GM18508 (cell line): Measurements from ENCODE around the gene MED29.
"Not testable (repeated sequence)": the region's sequence is repeated elsewhere in the genome, so short reads cannot be mapped to it uniquely, and the experiment has no call there.

Experiments used
- ATAC-seq: cut with Tn5 transposase; IDR thresholded peaks from one replicate; pipeline ENCODE4 v1.9.1; 2021; ENCODE audit warnings: moderate number of reproducible peaks; ENCODE audit not compliant: insufficient read depth, unreplicated experiment

Gene MED29

GRCh38 chr19:39369200-39369599 lies 22.0 kb upstream of the MED29 start:
- no peak for ATAC-seq

GRCh38 chr19:39370735-39371134 lies 20.4 kb upstream of the MED29 start:
- no peak for ATAC-seq

GRCh38 chr19:39372047-39372802 lies 19.0 kb upstream of the MED29 start:
- no peak for ATAC-seq

GRCh38 chr19:39372941-39373340 lies 18.2 kb upstream of the MED29 start:
- ATAC-seq = no peak

GRCh38 chr19:39375929-39376328 lies 15.2 kb upstream of the MED29 start:
- ATAC-seq = no peak

- ATAC-seq = no peak
These were observed 13.5 kb upstream of the MED29 start for GRCh38 chr19:39377373-39378362.

- not testable (repeated sequence) for ATAC-seq
These were observed 11.8 kb upstream of the MED29 start for GRCh38 chr19:39379366-39379765.

GRCh38 chr19:39379865-39380396 lies 11.2 kb upstream of the MED29 start:
- ATAC-seq = no peak

GRCh38 chr19:39380521-39381502 lies 10.4 kb upstream of the MED29 start:
- ATAC-seq = no peak

GRCh38 chr19:39381910-39382611 lies 9.1 kb upstream of the MED29 start:
- ATAC-seq = no peak

- no peak for ATAC-seq
These were observed 8.0 kb upstream of the MED29 start for GRCh38 chr19:39382991-39383828.

- no peak for ATAC-seq
These were observed 6.2 kb upstream of the MED29 start for GRCh38 chr19:39384839-39385568.

GRCh38 chr19:39385629-39386411 lies 5.4 kb upstream of the MED29 start:
- no peak for ATAC-seq

- ATAC-seq = no peak
These were observed 4.6 kb upstream of the MED29 start for GRCh38 chr19:39386557-39386956.

- no peak for ATAC-seq
These were observed 2.5 kb upstream of the MED29 start for GRCh38 chr19:39388657-39389056.

GRCh38 chr19:39389631-39390414 lies 1.4 kb upstream of the MED29 start:
- no peak for ATAC-seq
